ENCODE results near the gene JARID2. TPM values are rescaled to one million over a fixed set of nuclear protein-coding genes. Genes with fewer than 3 reads are reported as not detected.

The JARID2 gene
- total and polyA plus RNA-seq, 2 of the 8 experiments (the other 6 are each of a cell fraction or from before 2014, with no cell fraction given): 60.1 to 239 TPM

DNA sequence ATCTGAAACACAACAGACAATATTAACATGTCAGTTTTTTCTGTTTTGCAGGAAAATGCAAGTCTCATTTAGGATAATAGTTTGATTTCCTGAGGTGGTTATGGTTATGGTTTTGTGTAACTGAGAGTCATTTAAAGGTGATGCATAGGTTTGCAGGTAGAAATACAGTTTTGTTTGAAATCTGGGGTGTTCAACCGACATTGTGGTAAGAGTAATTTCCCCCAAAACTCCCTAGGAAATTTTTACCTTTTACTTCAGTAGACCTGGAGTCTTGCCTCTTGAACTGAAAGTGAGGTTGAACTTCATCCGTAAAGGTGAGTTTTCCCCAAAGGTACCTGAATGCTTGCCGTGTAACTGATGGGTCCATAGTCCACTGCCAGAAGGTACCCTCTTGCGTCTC lies 71.4 kb downstream of the JARID2 start:
- Histone ChIP-seq H3K9ac (replicated peaks in 1 of 4; ENCODE audit: extremely low read depth in 1 of 4, low read depth in 3 of 4, low read length in 3 of 4) (no peak overlapping the region), H3K4me3 (ENCODE audit: extremely low read depth in 1 of 4, insufficient read depth in 2 of 4, low read depth in 3 of 4, low read length in 4 of 4) (no peak overlapping the region), H3K36me3 (ENCODE audit: control insufficient read depth in 2 of 4, insufficient read depth in 4 of 4, low read length in 3 of 4) (no peaks in the 10 kb centered on the region), H3K79me1 (ENCODE audit: low read depth, low read length) (peaks cover 12% of the 10 kb centered on the region), H3K14ac (ENCODE audit: insufficient read length) (no peak overlapping the region), H2BK5ac (ENCODE audit: low read depth, low read length) (no peak overlapping the region), H3K79me2 (ENCODE audit: control insufficient read depth in 1 of 2, insufficient read depth in 2 of 2, low read length in 2 of 2) (peaks cover 93 to 100% of the 10 kb centered on the region in 2 experiments), H3K23me2 (ENCODE audit: low read depth, low read length) (no peaks in the 10 kb centered on the region), H4K91ac (replicated peaks; ENCODE audit: insufficient read length, low read length) (no peak overlapping the region), H3K27ac (ENCODE audit: low read depth, low read length) (no peak overlapping the region), H3K23ac (ENCODE audit: insufficient read length) (no peak overlapping the region), H2BK120ac (replicated peaks; ENCODE audit: low read depth, low read length) (no peak overlapping the region), H3K9me3 (ENCODE audit: insufficient read depth in 2 of 2, low read depth in 1 of 2, low read length in 1 of 2) (no peaks in the 10 kb centered on the region), H2BK20ac (ENCODE audit: low read length) (no peak overlapping the region), H3K4me1 (replicated peaks in 1 of 4; ENCODE audit: control insufficient read depth in 3 of 4, insufficient read depth in 4 of 4, low read length in 3 of 4) (peaks cover 10 to 30% (median 22%) of the 10 kb centered on the region in 4 experiments), H3K18ac (ENCODE audit: extremely low read depth, low read length) (no peak overlapping the region), H3K4ac (replicated peaks; ENCODE audit: insufficient read length, low read depth, low read length) (no peak overlapping the region), H2AFZ (ENCODE audit: low read length) (no peak overlapping the region), H2AK5ac (ENCODE audit: low read depth, low read length) (no peak overlapping the region), H4K5ac (ENCODE audit: insufficient read length, low read depth, low read length) (no peak overlapping the region), H3K4me2 (ENCODE audit: insufficient read depth in 1 of 2, low read depth in 2 of 2, low read length in 2 of 2) (peak overlapping the region in 1 of 2 experiments; percentile 36; a peak in 1 of 4 replicates), H3K27me3 (replicated peaks in 1 of 4; ENCODE audit: control insufficient read depth in 3 of 4, extremely low read depth in 1 of 4, insufficient read depth in 3 of 4, low read length in 3 of 4) (no peaks in the 10 kb centered on the region), H2BK12ac (ENCODE audit: low read depth, low read length) (no peak overlapping the region), H4K20me1 (replicated peaks in 1 of 2; ENCODE audit: control insufficient read depth in 1 of 2, insufficient read depth in 2 of 2, low read length in 2 of 2) (peaks cover 55 to 79% of the 10 kb centered on the region in 2 experiments), H4K8ac (ENCODE audit: extremely low read depth, insufficient read depth, low read length) (no peak overlapping the region), H2BK15ac (ENCODE audit: low read length) (no peak overlapping the region), H3K56ac (replicated peaks; ENCODE audit: insufficient read length, low read depth, low read length) (no peak overlapping the region)
- TF ChIP-seq EGR1 (IDR thresholded peaks at IDR 0.05; ENCODE audit: borderline replicate concordance, low read depth, low read length): no peak
- no peak for TF ChIP-seq RXRA (IDR thresholded peaks at IDR 0.05; ENCODE audit: insufficient read depth, low read depth, low read length)
- no peak for TF ChIP-seq EP300 (IDR thresholded peaks at IDR 0.05; ENCODE audit: borderline replicate concordance in 1 of 2, low read depth in 2 of 2, low read length in 2 of 2)
- no peak for TF ChIP-seq TEAD4 (IDR thresholded peaks at IDR 0.05; ENCODE audit: low read depth, low read length)
- TF ChIP-seq POU5F1 (IDR thresholded peaks at IDR 0.05; ENCODE audit: low read depth, low read length): no peak
- no peak for TF ChIP-seq HDAC6 (IDR thresholded peaks at IDR 0.05; ENCODE audit: low read depth, low read length)
- TF ChIP-seq SIN3A (conservative IDR thresholded peaks at IDR 0.05 in 1 of 2, IDR thresholded peaks at IDR 0.05 in 1 of 2; ENCODE audit: low read depth in 1 of 2, low read length in 2 of 2): no peak
- no peak for TF ChIP-seq CBX5 (IDR thresholded peaks at IDR 0.05; ENCODE audit: low read depth, low read length)
- TF ChIP-seq ASH2L (IDR thresholded peaks at IDR 0.05; ENCODE audit: low read length): no peak
- no peak for TF ChIP-seq TAF7 (optimal IDR thresholded peaks at IDR 0.05; ENCODE audit: borderline replicate concordance, low read depth, low read length)
- POLR2A ChIA-PET (ENCODE audit: partially characterized antibody): no interaction called here
- DNase-seq (ENCODE audit: low read depth in 1 of 2, low spot score in 2 of 2): no peak
- no peak for FAIRE-seq
- CTCF ChIA-PET (ENCODE audit: partially characterized antibody): no interaction called here
- 92% methylated on average over 4 of the region's 4 CpGs; no CpG with 5 or more reads in 1 of the 2 experiments for WGBS, 2 experiments (ENCODE audit: extremely low coverage in 1 of 2, insufficient coverage in 1 of 2, insufficient read length in 1 of 2, insufficient replicate concordance in 2 of 2, low coverage in 1 of 2, low lambda C conversion rate in 2 of 2, missing lambda C conversion rate in 1 of 2)
